ENCODE results near the gene PAMR1.

Gene PAMR1

GRCh38 chr11:35403765-35404387 lies 121.5 kb downstream of the PAMR1 start:
- no peak for FAIRE-seq
- DNase-seq (ENCODE audit: low spot score) = no peak

- no peak for FAIRE-seq
- no peak for DNase-seq (ENCODE audit: low spot score)
Measured at GRCh38 chr11:35402751-35403660, 122.4 kb downstream of the PAMR1 start.

GRCh38 chr11:35398881-35399280 lies 126.5 kb downstream of the PAMR1 start:
- no peak for DNase-seq (ENCODE audit: low spot score)
- FAIRE-seq = no peak

GRCh38 chr11:35394941-35395340 lies 130.5 kb downstream of the PAMR1 start:
- no peak for DNase-seq (ENCODE audit: low spot score)
- FAIRE-seq = no peak

GRCh38 chr11:35393098-35393497 lies 132.3 kb downstream of the PAMR1 start:
- DNase-seq (ENCODE audit: low spot score) (no peak), FAIRE-seq (no peak)

- FAIRE-seq (no peak), DNase-seq (ENCODE audit: low spot score) (peak; percentile 44)
Measured at GRCh38 chr11:35391922-35392688, 133.3 kb downstream of the PAMR1 start.

- no peak for FAIRE-seq
- DNase-seq (ENCODE audit: low spot score) = peak; percentile 34
Measured at GRCh38 chr11:35390737-35391682, 134.4 kb downstream of the PAMR1 start.

- FAIRE-seq (no peak), DNase-seq (ENCODE audit: low spot score) (no peak)
Measured at GRCh38 chr11:35389897-35390465, 135.4 kb downstream of the PAMR1 start.

GRCh38 chr11:35389112-35389511 lies 136.3 kb downstream of the PAMR1 start:
- no peak for DNase-seq (ENCODE audit: low spot score)
- no peak for FAIRE-seq

- no peak for DNase-seq (ENCODE audit: low spot score)
- no peak for FAIRE-seq
Measured at GRCh38 chr11:35388061-35388460, 137.4 kb downstream of the PAMR1 start.

- DNase-seq (ENCODE audit: low spot score) = no peak
- FAIRE-seq = no peak
Measured at GRCh38 chr11:35387111-35387982, 138.1 kb downstream of the PAMR1 start.

- FAIRE-seq (no peak), DNase-seq (ENCODE audit: low spot score) (no peak)
Measured at GRCh38 chr11:35383953-35384352, 141.5 kb downstream of the PAMR1 start.
